Liver (tissue), 10 donors: Measurements from ENCODE around the gene TMEM234. TPM values are rescaled to one million over a fixed set of nuclear protein-coding genes. Genes with fewer than 3 reads are reported as not detected.

Source experiments
- DNase-seq: peaks from one replicate; pipeline ENCODE4 v3.0.0-alpha.2; 2017; ENCODE audit warnings: low spot score
- H3K27ac ChIP-seq, 2 donors: one replicate each; pipeline ENCODE4 v1.7.0; 2013; ENCODE audit warnings: inconsistent platforms in 2 of 2, low read length in 2 of 2, control low read depth in 1 of 2, low read depth in 1 of 2, mild to moderate bottlenecking in 1 of 2
- H3K27me3 ChIP-seq, 4 donors: one replicate each; pipeline versions ENCODE4 v1.6.1 to v1.7.0; 2013; ENCODE audit warnings: low read length in 3 of 4, inconsistent platforms in 1 of 4, mild to moderate bottlenecking in 1 of 4, moderate library complexity in 1 of 4; ENCODE audit not compliant: control insufficient read depth in 4 of 4, insufficient read depth in 4 of 4
- H3K36me3 ChIP-seq, 4 donors: one replicate each; pipeline versions ENCODE4 v1.6.1 to v1.7.0; 2013; ENCODE audit warnings: low read length in 3 of 4, mild to moderate bottlenecking in 3 of 4, low read depth in 1 of 4, moderate library complexity in 1 of 4; ENCODE audit not compliant: control insufficient read depth in 4 of 4, insufficient read depth in 3 of 4
- H3K4me1 ChIP-seq, 4 donors: one replicate each; pipeline versions ENCODE4 v1.6.1 to v1.7.0; 2013; ENCODE audit warnings: low read length in 3 of 4, mild to moderate bottlenecking in 3 of 4, moderate library complexity in 1 of 4; ENCODE audit not compliant: control insufficient read depth in 4 of 4, insufficient read depth in 4 of 4
- H3K4me3 ChIP-seq, 3 donors: one replicate each; pipeline versions ENCODE4 v1.6.1 to v1.7.0; 2013; ENCODE audit warnings: low read length in 3 of 3, control low read depth in 1 of 3, low read depth in 1 of 3, mild to moderate bottlenecking in 1 of 3
- H3K9ac ChIP-seq, 2 donors: one replicate each; pipeline ENCODE4 v1.7.0; 2013; ENCODE audit warnings: low read length in 2 of 2, mild to moderate bottlenecking in 2 of 2, moderate library complexity in 2 of 2, control low read depth in 1 of 2, low read depth in 1 of 2
- H3K9me3 ChIP-seq, 4 donors: one replicate each; pipeline versions ENCODE4 v1.6.1 to v1.7.0; 2013; ENCODE audit warnings: low read length in 3 of 4; ENCODE audit not compliant: control insufficient read depth in 4 of 4
- EGR1 ChIP-seq, 2 donors: IDR thresholded peaks; 2 replicates each; pipeline ENCODE4 v1.6.1; 2016 to 2018; ENCODE audit warnings: antibody characterized with exemption in 2 of 2, low read depth in 2 of 2
- FOXA1 ChIP-seq: IDR thresholded peaks from 2 replicates; pipeline ENCODE4 v1.6.1; 2016; ENCODE audit warnings: antibody characterized with exemption
- FOXA2 ChIP-seq: IDR thresholded peaks from 2 replicates; pipeline ENCODE4 v1.6.1; 2016; ENCODE audit warnings: antibody characterized with exemption
- GABPA ChIP-seq, 2 donors: IDR thresholded peaks in 1 of 2; conservative IDR thresholded peaks in 1 of 2; 2 replicates each; pipeline ENCODE4 v1.6.1; 2016; ENCODE audit warnings: antibody characterized with exemption in 2 of 2, mild to moderate bottlenecking in 1 of 2, moderate library complexity in 1 of 2
- HNF4A ChIP-seq, 2 donors: conservative IDR thresholded peaks; 2 replicates each; pipeline ENCODE4 v1.6.1; 2016; ENCODE audit warnings: antibody characterized with exemption in 2 of 2, mild to moderate bottlenecking in 2 of 2
- HNF4G ChIP-seq: IDR thresholded peaks from 2 replicates; pipeline ENCODE4 v1.6.1; 2016; ENCODE audit warnings: antibody characterized with exemption
- JUND ChIP-seq, 2 donors: IDR thresholded peaks; 2 replicates each; pipeline ENCODE4 v1.6.1; 2016; ENCODE audit warnings: antibody characterized with exemption in 2 of 2
- NR2F2 ChIP-seq: IDR thresholded peaks from 2 replicates; pipeline ENCODE4 v1.6.1; 2016; ENCODE audit warnings: antibody characterized with exemption
- RAD21 ChIP-seq, 2 donors: IDR thresholded peaks; 2 replicates each; pipeline ENCODE4 v1.6.1; 2016; ENCODE audit warnings: antibody characterized with exemption in 2 of 2, mild to moderate bottlenecking in 2 of 2
- RXRA ChIP-seq, 2 donors: IDR thresholded peaks; 2 replicates each; pipeline ENCODE4 v1.6.1; 2017 to 2018; ENCODE audit warnings: antibody characterized with exemption in 2 of 2, mild to moderate bottlenecking in 1 of 2
- SP1 ChIP-seq: IDR thresholded peaks from 2 replicates; pipeline ENCODE4 v1.6.1; 2018; ENCODE audit warnings: antibody characterized with exemption, mild to moderate bottlenecking
- TAF1 ChIP-seq: conservative IDR thresholded peaks from 2 replicates; pipeline ENCODE4 v1.6.1; 2016; ENCODE audit warnings: antibody characterized with exemption, mild to moderate bottlenecking
- YY1 ChIP-seq: IDR thresholded peaks from 2 replicates; pipeline ENCODE4 v1.6.1; 2016; ENCODE audit warnings: antibody characterized with exemption, mild to moderate bottlenecking
- WGBS: extraction: QIAGEN DNeasy Blood & Tissue Kit; methylation state at CpG from one replicate; pipeline ENCODE4 v1.1.7; 2013; 5-methylcytosine and 5-hydroxymethylcytosine counted together
- polyA plus RNA-seq, 2 donors: library from polyadenylated mRNA; stranded (reverse) in 1 of 2; unstranded in 1 of 2; fragments of 200-250 nt in 1 of 2; fragments of >200 nt in 1 of 2; fragmentation: Nextera tagmentation in 1 of 2; extraction: Ambion mirVana in 1 of 2; gene quantifications; one replicate each; pipeline versions ENCODE4 v1.2.1 to v1.2.3, GENCODE V29; 2013 to 2015
- small RNA-seq: library from RNA; depleted of rRNA; stranded (forward); fragments of <200 nt; gene quantifications from one replicate; pipeline ENCODE3, GENCODE V24; 2014
- total RNA-seq, 2 donors: library from RNA; depleted of rRNA; stranded (reverse); fragments of >200 nt; gene quantifications; one replicate each; pipeline ENCODE4 v1.2.3, GENCODE V29; 2014
- TF ChIP-seq, protein P1 (sequence below): IDR thresholded peaks from 2 replicates; pipeline ENCODE4 v1.6.1; 2016; ENCODE audit warnings: antibody characterized with exemption
- TF ChIP-seq, protein P2 (sequence below): IDR thresholded peaks from 2 replicates; pipeline ENCODE4 v1.6.1; 2016; ENCODE audit warnings: antibody characterized with exemption, mild to moderate bottlenecking
- TF ChIP-seq, protein P3 (sequence below): IDR thresholded peaks from 2 replicates; pipeline ENCODE4 v1.6.1; 2016; ENCODE audit warnings: antibody characterized with exemption
- TF ChIP-seq, protein P4 (sequence below): fragments of 150-350 bp; IDR thresholded peaks from 2 replicates; pipeline ENCODE4 v1.5.1; 2017; ENCODE audit warnings: improper control_type of control experiment, low read depth, low read length; ENCODE audit not compliant: missing input control
- TF ChIP-seq, protein P5 (sequence below): IDR thresholded peaks from 2 replicates; pipeline ENCODE4 v1.6.1; 2016; ENCODE audit warnings: antibody characterized with exemption
- donor health status: healthy.
- donor health status: healthy.
- donor health status: healthy.
- donor health status: healthy.
- donor health status: healthy.

Gene TMEM234
- total and polyA plus RNA-seq, 4 donors, result 5.4 to 6.8 (median 6.1) TPM

DNA sequence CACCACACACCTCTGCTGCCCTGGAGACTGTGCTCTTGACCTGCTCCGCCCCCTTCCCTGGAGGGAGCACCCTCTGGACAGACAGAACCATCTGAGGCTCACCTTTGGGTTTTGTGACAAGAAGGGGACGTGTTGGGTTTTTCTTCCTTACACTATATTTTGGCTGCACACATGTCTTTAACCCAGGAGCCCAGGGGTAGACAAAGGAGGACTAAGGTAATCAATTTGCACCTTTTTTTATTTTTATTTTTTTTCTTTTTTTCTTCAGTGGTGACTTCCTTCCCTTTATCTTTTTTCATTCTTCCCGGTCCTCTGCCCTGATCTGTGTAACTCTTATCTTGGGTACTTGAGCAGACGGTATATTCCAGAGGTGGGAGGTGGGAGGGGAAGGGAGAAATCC lies 51.2 kb downstream of the TMEM234 start:
- TF ChIP-seq GABPA (IDR thresholded peaks at IDR 0.05 in 1 of 2, conservative IDR thresholded peaks at IDR 0.05 in 1 of 2) (no peak), HNF4A (conservative IDR thresholded peaks at IDR 0.05) (no peak), EGR1 (IDR thresholded peaks at IDR 0.05; ENCODE audit: low read depth in 2 of 2) (no peak), YY1 (no peak), RXRA (IDR thresholded peaks at IDR 0.05) (no peak), RAD21 (IDR thresholded peaks at IDR 0.05) (no peak), FOXA1 (no peak), FOXA2 (no peak), NR2F2 (no peak), HNF4G (no peak), JUND (IDR thresholded peaks at IDR 0.05) (no peak), TAF1 (no peak), SP1 (no peak)
- TF ChIP-seq, protein P1, sequence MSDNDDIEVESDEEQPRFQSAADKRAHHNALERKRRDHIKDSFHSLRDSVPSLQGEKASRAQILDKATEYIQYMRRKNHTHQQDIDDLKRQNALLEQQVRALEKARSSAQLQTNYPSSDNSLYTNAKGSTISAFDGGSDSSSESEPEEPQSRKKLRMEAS, result no peak
- TF ChIP-seq, protein P2, sequence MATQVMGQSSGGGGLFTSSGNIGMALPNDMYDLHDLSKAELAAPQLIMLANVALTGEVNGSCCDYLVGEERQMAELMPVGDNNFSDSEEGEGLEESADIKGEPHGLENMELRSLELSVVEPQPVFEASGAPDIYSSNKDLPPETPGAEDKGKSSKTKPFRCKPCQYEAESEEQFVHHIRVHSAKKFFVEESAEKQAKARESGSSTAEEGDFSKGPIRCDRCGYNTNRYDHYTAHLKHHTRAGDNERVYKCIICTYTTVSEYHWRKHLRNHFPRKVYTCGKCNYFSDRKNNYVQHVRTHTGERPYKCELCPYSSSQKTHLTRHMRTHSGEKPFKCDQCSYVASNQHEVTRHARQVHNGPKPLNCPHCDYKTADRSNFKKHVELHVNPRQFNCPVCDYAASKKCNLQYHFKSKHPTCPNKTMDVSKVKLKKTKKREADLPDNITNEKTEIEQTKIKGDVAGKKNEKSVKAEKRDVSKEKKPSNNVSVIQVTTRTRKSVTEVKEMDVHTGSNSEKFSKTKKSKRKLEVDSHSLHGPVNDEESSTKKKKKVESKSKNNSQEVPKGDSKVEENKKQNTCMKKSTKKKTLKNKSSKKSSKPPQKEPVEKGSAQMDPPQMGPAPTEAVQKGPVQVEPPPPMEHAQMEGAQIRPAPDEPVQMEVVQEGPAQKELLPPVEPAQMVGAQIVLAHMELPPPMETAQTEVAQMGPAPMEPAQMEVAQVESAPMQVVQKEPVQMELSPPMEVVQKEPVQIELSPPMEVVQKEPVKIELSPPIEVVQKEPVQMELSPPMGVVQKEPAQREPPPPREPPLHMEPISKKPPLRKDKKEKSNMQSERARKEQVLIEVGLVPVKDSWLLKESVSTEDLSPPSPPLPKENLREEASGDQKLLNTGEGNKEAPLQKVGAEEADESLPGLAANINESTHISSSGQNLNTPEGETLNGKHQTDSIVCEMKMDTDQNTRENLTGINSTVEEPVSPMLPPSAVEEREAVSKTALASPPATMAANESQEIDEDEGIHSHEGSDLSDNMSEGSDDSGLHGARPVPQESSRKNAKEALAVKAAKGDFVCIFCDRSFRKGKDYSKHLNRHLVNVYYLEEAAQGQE, result no peak
- TF ChIP-seq, protein P3, sequence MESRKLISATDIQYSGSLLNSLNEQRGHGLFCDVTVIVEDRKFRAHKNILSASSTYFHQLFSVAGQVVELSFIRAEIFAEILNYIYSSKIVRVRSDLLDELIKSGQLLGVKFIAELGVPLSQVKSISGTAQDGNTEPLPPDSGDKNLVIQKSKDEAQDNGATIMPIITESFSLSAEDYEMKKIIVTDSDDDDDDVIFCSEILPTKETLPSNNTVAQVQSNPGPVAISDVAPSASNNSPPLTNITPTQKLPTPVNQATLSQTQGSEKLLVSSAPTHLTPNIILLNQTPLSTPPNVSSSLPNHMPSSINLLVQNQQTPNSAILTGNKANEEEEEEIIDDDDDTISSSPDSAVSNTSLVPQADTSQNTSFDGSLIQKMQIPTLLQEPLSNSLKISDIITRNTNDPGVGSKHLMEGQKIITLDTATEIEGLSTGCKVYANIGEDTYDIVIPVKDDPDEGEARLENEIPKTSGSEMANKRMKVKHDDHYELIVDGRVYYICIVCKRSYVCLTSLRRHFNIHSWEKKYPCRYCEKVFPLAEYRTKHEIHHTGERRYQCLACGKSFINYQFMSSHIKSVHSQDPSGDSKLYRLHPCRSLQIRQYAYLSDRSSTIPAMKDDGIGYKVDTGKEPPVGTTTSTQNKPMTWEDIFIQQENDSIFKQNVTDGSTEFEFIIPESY, result no peak
- TF ChIP-seq, protein P4, sequence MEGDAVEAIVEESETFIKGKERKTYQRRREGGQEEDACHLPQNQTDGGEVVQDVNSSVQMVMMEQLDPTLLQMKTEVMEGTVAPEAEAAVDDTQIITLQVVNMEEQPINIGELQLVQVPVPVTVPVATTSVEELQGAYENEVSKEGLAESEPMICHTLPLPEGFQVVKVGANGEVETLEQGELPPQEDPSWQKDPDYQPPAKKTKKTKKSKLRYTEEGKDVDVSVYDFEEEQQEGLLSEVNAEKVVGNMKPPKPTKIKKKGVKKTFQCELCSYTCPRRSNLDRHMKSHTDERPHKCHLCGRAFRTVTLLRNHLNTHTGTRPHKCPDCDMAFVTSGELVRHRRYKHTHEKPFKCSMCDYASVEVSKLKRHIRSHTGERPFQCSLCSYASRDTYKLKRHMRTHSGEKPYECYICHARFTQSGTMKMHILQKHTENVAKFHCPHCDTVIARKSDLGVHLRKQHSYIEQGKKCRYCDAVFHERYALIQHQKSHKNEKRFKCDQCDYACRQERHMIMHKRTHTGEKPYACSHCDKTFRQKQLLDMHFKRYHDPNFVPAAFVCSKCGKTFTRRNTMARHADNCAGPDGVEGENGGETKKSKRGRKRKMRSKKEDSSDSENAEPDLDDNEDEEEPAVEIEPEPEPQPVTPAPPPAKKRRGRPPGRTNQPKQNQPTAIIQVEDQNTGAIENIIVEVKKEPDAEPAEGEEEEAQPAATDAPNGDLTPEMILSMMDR, result no peak
- TF ChIP-seq, protein P5, sequence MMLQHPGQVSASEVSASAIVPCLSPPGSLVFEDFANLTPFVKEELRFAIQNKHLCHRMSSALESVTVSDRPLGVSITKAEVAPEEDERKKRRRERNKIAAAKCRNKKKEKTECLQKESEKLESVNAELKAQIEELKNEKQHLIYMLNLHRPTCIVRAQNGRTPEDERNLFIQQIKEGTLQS, result no peak
- Histone ChIP-seq H3K27ac (no peak overlapping the region), H3K9ac (no peak overlapping the region), H3K27me3 (no peaks in the 10 kb centered on the region), H3K4me3 (no peak overlapping the region), H3K9me3 (no peaks in the 10 kb centered on the region), H3K4me1 (peaks cover 0 to 2% (median under 1%) of the 10 kb centered on the region in 4 donors), H3K36me3 (peaks cover 10 to 57% (median 51%) of the 10 kb centered on the region in 4 donors)
- no peak for DNase-seq
- WGBS, result 88% methylated on average over 4 of the region's 4 CpGs

Small RNA genes within 50 kb of the gene (small RNA-seq; reads per million reads assigned to genes)
- not detected for gene RF00017

Other genes with a start within 250 kb of the TMEM234 start
- gene KHDRBS1, start 208.5 kb downstream of the TMEM234 start, total RNA-seq, result 10 to 100 TPM; 21.7 to 37.6 TPM
- gene KHDRBS1, start 208.5 kb downstream of the TMEM234 start, polyA plus RNA-seq, result 10 to 100 TPM; 14.6 to 27.3 TPM
- 1 to 10 TPM; 3.0 to 4.3 TPM for gene TMEM39B, start 149.4 kb downstream of the TMEM234 start, total RNA-seq
- gene TMEM39B, start 149.4 kb downstream of the TMEM234 start, polyA plus RNA-seq, result 1 to 10 TPM; 7.6 to 8.1 TPM
- 10 to 100 TPM; 22.8 to 23.2 TPM for gene KPNA6, start 114.3 kb downstream of the TMEM234 start, total RNA-seq
- gene KPNA6, start 114.3 kb downstream of the TMEM234 start, polyA plus RNA-seq, result 10 to 100 TPM in 1 of 2 donors, 1 to 10 TPM in 1; 9.3 to 10.6 TPM
- 10 to 100 TPM; 31.7 to 46.7 TPM for gene TXLNA, start 42.7 kb downstream of the TMEM234 start, total RNA-seq
- gene TXLNA, start 42.7 kb downstream of the TMEM234 start, polyA plus RNA-seq, result 10 to 100 TPM; 17.9 to 26.1 TPM
- 10 to 100 TPM in 1 of 2 donors, under 1 TPM in 1; 0.75 to 20.6 TPM for gene CCDC28B, start 21.8 kb downstream of the TMEM234 start, total RNA-seq
- gene CCDC28B, start 21.8 kb downstream of the TMEM234 start, polyA plus RNA-seq, result 1 to 10 TPM in 1 of 2 donors, under 1 TPM in 1; 0.91 to 1.2 TPM
- 1 to 10 TPM in 1 of 2 donors, under 1 TPM in 1; 0.42 to 2.3 TPM for gene IQCC, start 16.7 kb downstream of the TMEM234 start, total RNA-seq
- gene IQCC, start 16.7 kb downstream of the TMEM234 start, polyA plus RNA-seq, result under 1 TPM; 0.48 to 0.74 TPM
- gene DCDC2B, start 13.3 kb downstream of the TMEM234 start, total RNA-seq, result not detected
- under 1 TPM in 1 of 2 donors, not detected in 1; 0.08 TPM for gene DCDC2B, start 13.3 kb downstream of the TMEM234 start, polyA plus RNA-seq
- 100 to 1,000 TPM in 1 of 2 donors, 10 to 100 TPM in 1; 93.0 to 114 TPM for gene EIF3I, start 54 bp upstream of the TMEM234 start, total RNA-seq
- 100 to 1,000 TPM in 1 of 2 donors, 10 to 100 TPM in 1; 75.0 to 106 TPM for gene EIF3I, start 54 bp upstream of the TMEM234 start, polyA plus RNA-seq
- gene FAM167B, start 24.9 kb upstream of the TMEM234 start, total RNA-seq, result 1 to 10 TPM in 1 of 2 donors, under 1 TPM in 1; 0.47 to 2.8 TPM
- 1 to 10 TPM; 4.8 to 9.2 TPM for gene FAM167B, start 24.9 kb upstream of the TMEM234 start, polyA plus RNA-seq
- gene LCK, start 28.9 kb upstream of the TMEM234 start, total RNA-seq, result 1 to 10 TPM in 1 of 2 donors, under 1 TPM in 1; 0.93 to 3.8 TPM
- gene LCK, start 28.9 kb upstream of the TMEM234 start, polyA plus RNA-seq, result 1 to 10 TPM; 1.2 to 1.3 TPM
- gene HDAC1, start 69.7 kb upstream of the TMEM234 start, total RNA-seq, result 10 to 100 TPM; 57.3 to 58.1 TPM
- 10 to 100 TPM; 32.1 to 33.1 TPM for gene HDAC1, start 69.7 kb upstream of the TMEM234 start, polyA plus RNA-seq
- 10 to 100 TPM; 13.0 to 20.3 TPM for gene MARCKSL1, start 113.9 kb upstream of the TMEM234 start, total RNA-seq
- gene MARCKSL1, start 113.9 kb upstream of the TMEM234 start, polyA plus RNA-seq, result 10 to 100 TPM; 16.6 to 29.5 TPM
- 1 to 10 TPM; 2.4 to 3.3 TPM for gene FAM229A, start 140.1 kb upstream of the TMEM234 start, total RNA-seq
- 1 to 10 TPM; 1.6 to 1.8 TPM for gene FAM229A, start 140.1 kb upstream of the TMEM234 start, polyA plus RNA-seq
- gene TSSK3, start 140.2 kb upstream of the TMEM234 start, total RNA-seq, result under 1 TPM in 1 of 2 donors, not detected in 1; 0.50 TPM
- under 1 TPM in 1 of 2 donors, not detected in 1; 0.14 TPM for gene TSSK3, start 140.2 kb upstream of the TMEM234 start, polyA plus RNA-seq
- gene BSDC1, start 172.1 kb upstream of the TMEM234 start, total RNA-seq, result 10 to 100 TPM; 62.5 to 65.9 TPM
- gene BSDC1, start 172.1 kb upstream of the TMEM234 start, polyA plus RNA-seq, result 10 to 100 TPM; 40.0 to 41.4 TPM
- gene ZBTB8B, start 242.7 kb upstream of the TMEM234 start, total RNA-seq, result under 1 TPM in 1 of 2 donors, not detected in 1; 0.05 TPM
- under 1 TPM in 1 of 2 donors, not detected in 1; 0.01 TPM for gene ZBTB8B, start 242.7 kb upstream of the TMEM234 start, polyA plus RNA-seq